Activated CD4-positive, alpha-beta memory T cell treated with anti-CD3 and anti-CD28 coated beads, Interleukin-2, amount 10 ng/mL, durations not matched to agents 7 days and 5 days (primary cell): Measurements from ENCODE around the gene MED12. TPM values are rescaled to one million over a fixed set of nuclear protein-coding genes. Genes with fewer than 3 reads are reported as not detected.
"Not testable (repeated sequence)": the region's sequence is repeated elsewhere in the genome, so short reads cannot be mapped to it uniquely, and the experiment has no call there.

Experiments
- CTCF ChIA-PET: fragments of 350-600 bp; sonication (Branson Sonifier 250); formaldehyde crosslinking; loops from one replicate; lab custom pipeline; 2021; ENCODE audit warnings: antibody characterized with exemption, inconsistent platforms; lab: Charles Lee
- POLR2A ChIA-PET: fragments of 350-600 bp; sonication (Branson Sonifier 250); formaldehyde crosslinking; loops from one replicate; lab custom pipeline; 2021; ENCODE audit warnings: antibody characterized with exemption; lab: Charles Lee
- DNase-seq: peaks from one replicate; pipeline ENCODE4 v3.0.0-alpha.2; 2020
- H3K27ac Mint-ChIP-seq: one replicate; pipeline ENCODE4 v1.8.0; 2021; ENCODE audit warnings: mild to moderate bottlenecking, mixed read lengths
- H3K27me3 Mint-ChIP-seq: one replicate; pipeline ENCODE4 v1.8.0; 2021; ENCODE audit warnings: mixed read lengths
- H3K36me3 Mint-ChIP-seq: one replicate; pipeline ENCODE4 v1.8.0; 2021; ENCODE audit warnings: low read depth, mixed read lengths
- H3K4me1 Mint-ChIP-seq: one replicate; pipeline ENCODE4 v1.8.0; 2021; ENCODE audit warnings: mixed read lengths
- H3K4me3 Mint-ChIP-seq: one replicate; pipeline ENCODE4 v1.8.0; 2021; ENCODE audit warnings: mild to moderate bottlenecking, mixed read lengths
- H3K9me3 Mint-ChIP-seq: one replicate; pipeline ENCODE4 v1.8.0; 2021; ENCODE audit warnings: mixed read lengths
- total RNA-seq, 2 experiments: library from RNA; stranded (reverse); gene quantifications; one replicate each; pipeline ENCODE4 v1.2.3, GENCODE V29; 2021

MED12 gene
- total RNA-seq, 2 experiments from 2014 or later: 56.5 to 61.3 TPM

DNA sequence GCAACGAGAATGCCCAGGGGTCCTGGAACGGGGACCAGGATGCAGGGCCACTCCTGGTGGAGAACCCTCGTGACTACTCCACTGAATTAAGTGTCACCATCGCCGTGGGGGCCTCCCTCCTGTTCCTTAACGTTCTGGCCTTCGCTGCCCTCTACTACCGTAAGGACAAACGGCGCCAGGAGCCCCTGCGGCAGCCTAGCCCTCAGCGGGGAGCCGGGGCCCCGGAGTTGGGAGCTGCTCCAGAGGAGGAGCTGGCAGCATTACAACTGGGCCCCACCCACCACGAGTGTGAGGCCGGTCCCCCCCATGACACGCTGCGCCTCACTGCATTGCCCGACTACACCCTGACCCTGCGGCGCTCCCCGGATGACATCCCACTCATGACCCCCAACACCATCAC lies 51.2 kb downstream of the MED12 start:
- no peak overlapping the region for H3K27ac Mint-ChIP-seq
- no peaks in the 10 kb centered on the region for H3K9me3 Mint-ChIP-seq
- ChIA-PET POLR2A (no interaction called here), CTCF (no interaction called here)
- no peaks in the 10 kb centered on the region for H3K27me3 Mint-ChIP-seq
- H3K4me3 Mint-ChIP-seq: no peak overlapping the region
- H3K4me1 Mint-ChIP-seq: peaks cover 5% of the 10 kb centered on the region
- no peak for DNase-seq
- peaks cover 12% of the 10 kb centered on the region for H3K36me3 Mint-ChIP-seq

DNA sequence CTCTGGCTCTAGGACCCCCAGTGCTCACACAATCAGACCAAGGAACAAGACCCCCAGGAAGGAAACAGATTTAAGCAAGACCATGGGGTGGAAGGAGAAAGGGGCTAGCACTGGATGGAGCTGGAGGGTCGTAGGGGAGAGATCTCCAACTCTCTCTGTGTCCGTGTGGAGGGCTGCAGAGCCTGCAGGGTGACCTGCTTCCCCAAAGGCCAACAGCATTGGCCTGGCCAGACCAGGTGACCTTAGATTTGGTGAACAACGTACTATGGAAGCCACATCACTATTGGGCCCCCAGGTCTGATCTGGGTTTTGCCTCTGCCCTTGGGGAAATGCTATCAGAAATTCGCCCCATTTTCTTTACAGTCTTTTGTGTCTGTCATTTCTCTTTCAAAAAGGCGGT lies 52.3 kb downstream of the MED12 start:
- ChIA-PET POLR2A (no interaction called here), CTCF (no interaction called here)
- H3K4me3 Mint-ChIP-seq: no peak overlapping the region
- H3K27me3 Mint-ChIP-seq: no peaks in the 10 kb centered on the region
- peaks cover 16% of the 10 kb centered on the region for H3K36me3 Mint-ChIP-seq
- no peak for DNase-seq
- H3K9me3 Mint-ChIP-seq: no peaks in the 10 kb centered on the region
- H3K27ac Mint-ChIP-seq: no peak overlapping the region
- peaks cover 5% of the 10 kb centered on the region for H3K4me1 Mint-ChIP-seq

GRCh38 chrX:71171110-71171801 lies 52.9 kb downstream of the MED12 start:
- ChIA-PET CTCF (no interaction called here), POLR2A (no interaction called here)
- Mint-ChIP-seq H3K9me3 (no peaks in the 10 kb centered on the region), H3K36me3 (peaks cover 16% of the 10 kb centered on the region), H3K4me3 (no peak overlapping the region), H3K27me3 (no peaks in the 10 kb centered on the region), H3K4me1 (peaks cover 5% of the 10 kb centered on the region), H3K27ac (no peak overlapping the region)
- DNase-seq: no peak

- no peak overlapping the region for H3K27ac Mint-ChIP-seq
- CTCF ChIA-PET: interaction anchor here (0.6 kb wide), 1 partner anchor 204 kb away, joined by 4 read pairs; no protein-coding TSS in a partner anchor
Measured at GRCh38 chrX:71173440-71173839, 55.0 kb downstream of the MED12 start.

DNA sequence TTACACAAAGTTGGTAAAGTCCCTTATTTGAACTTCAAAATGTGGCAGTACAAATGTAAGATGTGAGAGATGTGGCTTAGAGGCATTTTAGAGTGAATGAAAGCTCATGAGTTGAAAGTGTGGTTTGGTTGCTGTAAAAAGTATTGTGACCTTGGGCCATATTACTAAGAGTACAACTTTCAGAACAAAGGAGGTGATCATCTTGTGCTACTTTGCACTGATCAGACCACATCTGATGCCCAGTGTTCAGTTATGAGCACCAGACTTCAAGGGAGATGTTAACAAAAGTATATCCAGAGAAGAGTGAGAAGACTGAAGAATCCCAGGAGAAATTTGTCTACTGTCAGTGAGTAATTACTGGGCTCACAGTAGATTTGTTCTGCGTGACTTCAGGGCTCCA lies 56.4 kb downstream of the MED12 start:
- Mint-ChIP-seq H3K27ac (no peak overlapping the region), H3K9me3 (no peaks in the 10 kb centered on the region), H3K4me1 (peaks cover 9% of the 10 kb centered on the region), H3K4me3 (no peak overlapping the region), H3K36me3 (peaks cover 37% of the 10 kb centered on the region), H3K27me3 (no peaks in the 10 kb centered on the region)
- POLR2A ChIA-PET: no interaction called here
- no peak for DNase-seq
- CTCF ChIA-PET: no interaction called here

More at GRCh38 chrX:71173440-71173839, 55.0 kb downstream of the MED12 start:
- Mint-ChIP-seq H3K36me3 (peaks cover 32% of the 10 kb centered on the region), H3K27me3 (no peaks in the 10 kb centered on the region), H3K4me1 (peaks cover 5% of the 10 kb centered on the region), H3K4me3 (no peak overlapping the region), H3K9me3 (no peaks in the 10 kb centered on the region)
- POLR2A ChIA-PET: interaction anchor here (2.5 kb wide), 1 partner anchor 9 kb away, joined by 6 read pairs; no protein-coding TSS in a partner anchor
- no peak for DNase-seq

DNA sequence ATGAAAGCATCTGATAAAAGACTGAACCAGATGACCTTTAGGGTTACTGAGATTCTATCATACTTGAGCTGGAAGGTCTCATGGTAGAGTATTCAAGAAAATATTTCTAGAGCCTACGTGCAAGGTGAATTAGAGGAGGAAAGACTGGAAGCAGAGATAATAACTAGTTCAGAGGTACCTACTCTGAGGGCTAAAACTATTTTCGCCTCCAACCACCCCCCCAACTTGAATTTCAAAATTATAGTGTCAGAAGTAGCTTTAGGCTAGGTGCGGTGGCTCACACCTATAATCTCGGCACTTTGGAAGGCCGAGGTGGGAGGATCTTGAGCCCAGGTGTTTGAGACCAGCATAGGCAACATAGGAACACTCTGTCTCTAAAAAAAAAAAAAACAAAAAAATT lies 57.1 kb downstream of the MED12 start:
- Mint-ChIP-seq H3K27ac (no peak overlapping the region), H3K4me3 (no peak overlapping the region), H3K4me1 (peaks cover 13% of the 10 kb centered on the region), H3K9me3 (no peaks in the 10 kb centered on the region), H3K27me3 (no peaks in the 10 kb centered on the region), H3K36me3 (peaks cover 40% of the 10 kb centered on the region)
- POLR2A ChIA-PET: no interaction called here
- DNase-seq: no peak
- CTCF ChIA-PET: interaction anchor here (1.0 kb wide), 1 partner anchor 10 kb away, joined by 3 read pairs; no protein-coding TSS in a partner anchor

GRCh38 chrX:71177327-71177726 lies 58.9 kb downstream of the MED12 start:
- Mint-ChIP-seq H3K27ac (no peak overlapping the region), H3K9me3 (no peaks in the 10 kb centered on the region), H3K4me3 (no peak overlapping the region), H3K4me1 (peaks cover 17% of the 10 kb centered on the region), H3K36me3 (peaks cover 46% of the 10 kb centered on the region), H3K27me3 (no peaks in the 10 kb centered on the region)
- DNase-seq: no peak
- ChIA-PET CTCF (interaction anchor here (1.0 to 1.8 kb wide), 4 partner anchors 16 to 207 kb away, joined by 3 to 8 read pairs (median 3); no protein-coding TSS in a partner anchor), POLR2A (no interaction called here)

- Mint-ChIP-seq H3K36me3 (peaks cover 42% of the 10 kb centered on the region), H3K27me3 (no peaks in the 10 kb centered on the region), H3K9me3 (no peaks in the 10 kb centered on the region), H3K4me1 (peaks cover 24% of the 10 kb centered on the region), H3K4me3 (no peak overlapping the region), H3K27ac (no peak overlapping the region)
- ChIA-PET POLR2A (interaction anchor here (0.6 to 1.5 kb wide), 2 partner anchors 78 to 126 kb away, joined by 3 read pairs; no protein-coding TSS in a partner anchor), CTCF (interaction anchor here (1.1 to 1.8 kb wide), 4 partner anchors 19 to 209 kb away, joined by 5 to 8 read pairs (median 6); no protein-coding TSS in a partner anchor)
- DNase-seq: peak; percentile 45
Measured at GRCh38 chrX:71178908-71179307, 60.5 kb downstream of the MED12 start.

GRCh38 chrX:71180579-71181265 lies 62.3 kb downstream of the MED12 start:
- H3K36me3 Mint-ChIP-seq: peaks cover 40% of the 10 kb centered on the region
- H3K27me3 Mint-ChIP-seq, H3K9me3 Mint-ChIP-seq, DNase-seq: not testable (repeated sequence)
- H3K4me1 Mint-ChIP-seq: peaks cover 29% of the 10 kb centered on the region
- peak overlapping the region; percentile 37 for H3K4me3 Mint-ChIP-seq
- ChIA-PET POLR2A (interaction anchor here (1.2 to 5.3 kb wide), 9 partner anchors 16 to 185 kb away, joined by 3 to 66 read pairs (median 7); partner anchors contain the start of genes IL2RG, MED12, NONO and TAF1), CTCF (interaction anchor here (0.7 to 1.4 kb wide), 5 partner anchors 47 to 228 kb away, joined by 3 to 6 read pairs (median 3); no protein-coding TSS in a partner anchor)
- peak overlapping the region; percentile 68 for H3K27ac Mint-ChIP-seq

- Mint-ChIP-seq H3K27me3 (no peaks in the 10 kb centered on the region), H3K4me1 (peaks cover 29% of the 10 kb centered on the region), H3K9me3 (no peaks in the 10 kb centered on the region), H3K27ac (peak overlapping the region; percentile 97), H3K4me3 (peak overlapping the region; percentile 85), H3K36me3 (peaks cover 40% of the 10 kb centered on the region)
- CTCF ChIA-PET: interaction anchor here (0.6 to 2.4 kb wide), 7 partner anchors 11 to 524 kb away, joined by 3 to 14 read pairs (median 3); partner anchors contain the start of gene NONO
- POLR2A ChIA-PET: interaction anchor here (1.1 to 5.3 kb wide), 18 partner anchors 8 to 437 kb away, joined by 3 to 66 read pairs (median 7); partner anchors contain the start of genes CXCR3, IL2RG, MED12 and NONO
- peak; percentile 48 for DNase-seq
Measured at GRCh38 chrX:71181558-71181909, 63.1 kb downstream of the MED12 start.

GRCh38 chrX:71181910-71182799 lies 63.8 kb downstream of the MED12 start:
- peak; percentile 86 for DNase-seq
- H3K27ac Mint-ChIP-seq: peak overlapping the region; percentile 97
- ChIA-PET POLR2A (interaction anchor here (1.1 to 5.3 kb wide), 18 partner anchors 9 to 436 kb away, joined by 3 to 66 read pairs (median 7); partner anchors contain the start of genes CXCR3, IL2RG, MED12 and NONO), CTCF (interaction anchor here (0.6 to 2.4 kb wide), 8 partner anchors 10 to 525 kb away, joined by 3 to 14 read pairs (median 3); partner anchors contain the start of genes NONO and TAF1)
- H3K9me3 Mint-ChIP-seq: no peaks in the 10 kb centered on the region
- peaks cover 29% of the 10 kb centered on the region for H3K4me1 Mint-ChIP-seq
- peak overlapping the region; percentile 85 for H3K4me3 Mint-ChIP-seq
- H3K36me3 Mint-ChIP-seq: peaks cover 38% of the 10 kb centered on the region
- no peaks in the 10 kb centered on the region for H3K27me3 Mint-ChIP-seq

DNA sequence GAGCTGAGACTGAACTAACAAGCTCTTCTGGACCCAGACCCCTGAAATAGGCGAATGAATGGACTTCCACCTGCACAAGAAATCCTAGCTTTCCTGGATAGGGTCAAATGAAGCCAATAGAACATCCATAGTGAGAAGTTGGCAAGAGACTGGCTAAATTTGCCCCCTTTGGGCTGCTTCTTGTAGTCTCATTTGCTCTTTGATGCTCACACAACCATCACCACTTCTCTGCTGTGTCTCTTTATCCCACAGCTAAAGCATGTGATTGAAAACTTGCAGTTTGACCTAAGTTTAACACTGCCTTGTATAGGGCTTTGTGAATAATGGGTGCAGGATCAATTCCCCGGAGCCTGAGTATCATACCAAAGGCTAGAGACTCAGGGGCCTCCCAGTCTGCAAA lies 64.5 kb downstream of the MED12 start:
- Mint-ChIP-seq H3K27ac (peak overlapping the region; percentile 97), H3K4me3 (peak overlapping the region; percentile 85), H3K4me1 (peaks cover 29% of the 10 kb centered on the region), H3K27me3 (no peaks in the 10 kb centered on the region), H3K36me3 (peaks cover 31% of the 10 kb centered on the region), H3K9me3 (no peaks in the 10 kb centered on the region)
- ChIA-PET CTCF (interaction anchor here (0.7 to 2.4 kb wide), 6 partner anchors 10 to 183 kb away, joined by 3 to 14 read pairs (median 4); partner anchors contain the start of genes NONO and TAF1), POLR2A (interaction anchor here (1.1 to 5.3 kb wide), 16 partner anchors 10 to 435 kb away, joined by 3 to 66 read pairs (median 8); partner anchors contain the start of genes CXCR3, IL2RG, MED12 and NONO)
- DNase-seq: no peak
